IPS-18a (cell line): Measurements from ENCODE around the gene EZH2.

Source experiments
- H3K27ac ChIP-seq: one replicate; pipeline ENCODE4 v1.5.1; 2013; ENCODE audit warnings: low read length
- H3K27me3 ChIP-seq: one replicate; pipeline ENCODE4 v1.6.1; 2013; ENCODE audit warnings: mild to moderate bottlenecking, low read length; ENCODE audit not compliant: control insufficient read depth, insufficient read depth
- H3K36me3 ChIP-seq: one replicate; pipeline ENCODE4 v1.6.1; 2013; ENCODE audit warnings: low read depth, low read length; ENCODE audit not compliant: control insufficient read depth
- H3K4me1 ChIP-seq: one replicate; pipeline ENCODE4 v1.6.1; 2013; ENCODE audit warnings: low read depth, low read length; ENCODE audit not compliant: control insufficient read depth
- H3K4me3 ChIP-seq: one replicate; pipeline ENCODE4 v1.5.1; 2013; ENCODE audit warnings: low read length
- H3K9ac ChIP-seq: one replicate; pipeline ENCODE4 v1.6.1; 2013; ENCODE audit warnings: mild to moderate bottlenecking, low read length, moderate library complexity
- H3K9me3 ChIP-seq: one replicate; pipeline ENCODE4 v1.6.1; 2013; ENCODE audit warnings: low read depth, low read length; ENCODE audit not compliant: control insufficient read depth

The EZH2 gene

DNA sequence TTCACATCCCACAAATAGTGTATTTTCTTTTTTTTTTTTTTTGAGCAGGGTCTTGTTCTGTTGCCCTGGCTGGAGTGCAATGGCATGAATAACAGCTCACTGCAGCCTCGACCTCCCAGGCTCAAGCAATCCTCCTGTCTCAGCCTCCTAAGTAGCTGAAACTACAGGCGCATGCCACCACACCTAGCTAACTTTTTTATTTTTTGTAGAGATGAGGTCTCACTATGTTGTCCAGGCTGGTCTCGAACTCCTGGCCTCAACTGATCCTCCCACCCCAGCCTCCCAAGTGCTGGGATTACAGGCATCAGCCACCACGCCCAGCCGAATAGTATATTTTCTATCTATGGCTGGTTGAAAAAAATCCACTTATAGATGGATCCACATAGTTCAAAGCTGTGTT is 12.5 kb downstream of the EZH2 start:
- Histone ChIP-seq H3K36me3 (no peaks in the 10 kb centered on the region), H3K27me3 (no peaks in the 10 kb centered on the region), H3K4me3 (no peak overlapping the region), H3K4me1 (peaks cover 6% of the 10 kb centered on the region), H3K9ac (no peak overlapping the region), H3K27ac (no peak overlapping the region), H3K9me3 (no peaks in the 10 kb centered on the region)

DNA sequence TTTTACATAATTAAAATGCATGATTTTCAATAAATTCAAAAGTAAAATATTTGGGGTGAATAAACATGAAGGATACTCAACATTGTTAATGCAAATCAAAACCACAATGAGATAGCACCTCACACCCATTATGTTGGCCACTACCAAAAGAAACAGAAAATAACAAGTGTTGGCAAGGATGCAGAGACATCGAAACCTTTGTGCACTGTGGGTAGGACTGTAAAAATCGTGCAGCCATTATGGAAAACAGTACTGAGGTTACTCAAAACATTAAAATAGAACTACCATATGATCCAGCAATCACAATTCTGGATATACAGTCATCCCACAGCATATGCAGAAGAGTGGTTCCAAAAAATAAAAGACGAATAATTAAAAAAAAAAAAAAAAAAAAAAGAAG is 13.1 kb downstream of the EZH2 start:
- Histone ChIP-seq H3K27me3 (no peaks in the 10 kb centered on the region), H3K9me3 (no peaks in the 10 kb centered on the region), H3K9ac (no peak overlapping the region), H3K27ac (no peak overlapping the region), H3K4me3 (no peak overlapping the region), H3K36me3 (no peaks in the 10 kb centered on the region), H3K4me1 (peaks cover 6% of the 10 kb centered on the region)

DNA sequence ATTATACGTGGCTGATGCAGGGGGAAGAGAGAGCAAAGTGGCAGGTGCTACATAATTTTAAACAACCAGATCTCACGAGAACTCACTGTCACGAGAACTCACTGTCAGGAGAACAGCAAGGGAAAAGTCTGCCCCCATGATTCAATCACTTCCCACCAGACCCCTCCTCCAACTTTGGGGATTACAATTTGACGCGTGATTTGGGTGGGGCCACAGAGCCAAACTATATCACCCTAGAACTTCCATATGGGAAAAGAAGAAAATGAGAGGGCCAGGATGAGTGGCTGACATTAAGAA is 15.8 kb downstream of the EZH2 start:
- no peaks in the 10 kb centered on the region for H3K36me3 ChIP-seq
- H3K9ac ChIP-seq, result no peak overlapping the region
- H3K27me3 ChIP-seq, result no peaks in the 10 kb centered on the region
- no peak overlapping the region for H3K27ac ChIP-seq
- H3K9me3 ChIP-seq, result no peaks in the 10 kb centered on the region
- no peaks in the 10 kb centered on the region for H3K4me1 ChIP-seq
- H3K4me3 ChIP-seq, result no peak overlapping the region

DNA sequence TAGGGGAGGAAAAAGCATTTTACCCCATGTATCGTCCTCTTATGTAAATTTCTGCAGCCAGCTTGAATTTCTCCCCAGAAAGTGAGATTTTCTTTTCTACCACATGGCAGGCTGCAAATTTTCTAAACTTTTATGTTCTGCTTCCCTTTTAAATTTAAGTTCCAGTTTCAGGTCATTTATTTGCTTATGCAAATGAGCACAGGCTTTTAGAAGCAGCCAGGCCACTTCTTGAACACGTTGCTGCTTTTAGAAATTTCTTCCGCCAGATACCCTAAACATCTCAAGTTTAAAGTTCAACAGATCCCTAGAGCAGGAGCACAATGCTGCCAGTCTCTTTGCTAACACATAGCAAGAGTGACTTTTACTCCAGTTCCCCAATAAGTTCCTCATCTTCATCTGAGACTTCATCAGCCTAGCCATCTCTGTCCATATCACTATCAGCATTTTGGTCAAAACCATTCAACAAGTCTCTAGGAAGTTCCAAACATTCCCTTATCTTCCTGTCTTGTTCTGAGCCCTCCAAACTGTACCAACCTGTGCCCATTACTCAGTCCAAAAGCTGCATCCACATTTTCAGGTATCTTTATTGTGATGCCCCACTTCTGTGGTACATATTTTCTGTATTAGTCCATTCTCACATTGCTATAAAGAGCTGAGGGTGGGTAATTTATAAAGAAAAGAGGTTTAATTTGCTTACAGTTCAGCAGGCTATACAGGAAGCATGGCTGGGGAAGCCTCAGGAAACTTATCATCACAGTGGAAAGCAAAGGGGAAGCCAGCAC is 16.3 kb downstream of the EZH2 start:
- Histone ChIP-seq H3K4me1 (no peaks in the 10 kb centered on the region), H3K27me3 (no peaks in the 10 kb centered on the region), H3K9ac (no peak overlapping the region), H3K36me3 (no peaks in the 10 kb centered on the region), H3K27ac (no peak overlapping the region), H3K4me3 (no peak overlapping the region), H3K9me3 (no peaks in the 10 kb centered on the region)

DNA sequence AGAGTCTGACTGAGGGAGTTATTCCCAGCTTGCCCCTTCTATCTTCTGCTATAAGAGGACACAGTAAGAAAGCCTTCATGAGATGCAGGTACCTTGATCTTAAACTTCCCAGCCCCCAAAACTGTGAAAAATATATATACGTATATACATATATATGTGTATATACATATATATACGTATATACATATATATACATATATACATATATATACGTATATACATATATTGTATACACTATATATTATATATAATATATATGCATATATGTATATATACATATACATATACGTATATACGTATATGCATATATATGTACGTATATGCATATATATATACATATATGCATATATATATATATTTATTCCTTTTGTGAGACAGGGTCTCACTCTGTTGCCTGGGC is 17.7 kb downstream of the EZH2 start:
- Histone ChIP-seq H3K36me3 (no peaks in the 10 kb centered on the region), H3K27ac (no peak overlapping the region), H3K4me3 (no peak overlapping the region), H3K9me3 (no peaks in the 10 kb centered on the region), H3K4me1 (peaks cover 9% of the 10 kb centered on the region), H3K27me3 (no peaks in the 10 kb centered on the region), H3K9ac (no peak overlapping the region)

DNA sequence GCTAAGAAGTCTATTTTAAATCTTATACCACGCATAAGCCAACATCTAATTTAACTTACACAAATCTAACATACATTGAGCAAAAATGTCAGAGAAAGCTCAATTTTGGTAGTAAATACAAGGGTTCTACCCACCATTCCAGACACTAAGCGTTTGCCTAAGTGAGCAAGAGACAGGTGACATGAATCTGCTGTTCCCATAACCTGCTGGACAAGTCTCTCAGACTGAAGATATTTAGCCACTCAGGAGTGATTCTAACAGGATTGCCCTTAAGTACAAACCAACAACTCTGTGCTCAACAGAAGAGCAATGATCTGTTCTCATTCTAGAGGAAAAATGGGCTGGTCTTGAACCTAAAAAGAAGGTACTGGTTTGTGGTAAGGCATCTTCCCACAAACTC is 18.8 kb downstream of the EZH2 start:
- peaks cover 9% of the 10 kb centered on the region for H3K4me1 ChIP-seq
- H3K4me3 ChIP-seq, result no peak overlapping the region
- no peaks in the 10 kb centered on the region for H3K36me3 ChIP-seq
- H3K9ac ChIP-seq, result no peak overlapping the region
- no peaks in the 10 kb centered on the region for H3K9me3 ChIP-seq
- H3K27me3 ChIP-seq, result no peaks in the 10 kb centered on the region
- H3K27ac ChIP-seq, result no peak overlapping the region

DNA sequence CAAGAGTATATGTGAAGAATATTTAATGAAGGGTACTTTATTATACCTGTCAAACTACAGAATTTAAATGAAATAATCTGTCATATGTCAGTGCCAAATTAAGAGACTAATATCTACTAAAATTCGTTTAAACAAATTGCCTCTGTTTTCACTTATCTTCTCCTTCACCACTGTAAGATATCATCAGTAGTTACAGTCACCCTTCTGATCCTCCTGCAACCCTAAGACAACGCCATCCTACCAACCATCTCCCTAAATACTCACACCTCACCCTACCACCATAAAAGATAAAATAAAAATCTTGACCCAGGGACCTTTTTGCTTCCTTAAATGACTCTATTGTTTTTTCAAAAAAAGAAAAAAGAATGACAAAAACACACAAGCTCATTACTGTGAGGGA is 20.8 kb downstream of the EZH2 start:
- Histone ChIP-seq H3K36me3 (no peaks in the 10 kb centered on the region), H3K9me3 (no peaks in the 10 kb centered on the region), H3K4me3 (no peak overlapping the region), H3K27me3 (no peaks in the 10 kb centered on the region), H3K9ac (no peak overlapping the region), H3K27ac (no peak overlapping the region), H3K4me1 (peaks cover 9% of the 10 kb centered on the region)

DNA sequence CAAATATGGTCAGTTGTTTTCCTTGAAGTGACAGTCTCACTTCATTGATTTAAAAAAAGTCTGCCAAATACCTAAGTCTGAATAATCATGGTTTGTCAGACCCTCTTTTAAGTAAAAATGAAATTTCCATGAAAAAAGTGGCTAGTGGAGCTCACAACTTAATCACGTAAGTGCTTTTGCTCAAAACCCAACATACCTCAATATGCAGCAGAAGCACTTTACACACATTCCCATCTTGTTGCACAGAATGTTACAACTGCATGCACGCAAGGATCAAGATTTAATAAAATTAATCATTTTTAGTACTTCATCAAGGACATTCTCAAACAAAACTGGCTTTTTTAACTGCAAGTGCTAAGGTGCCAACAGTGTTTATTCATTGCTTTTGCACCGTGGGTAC is 21.6 kb downstream of the EZH2 start:
- H3K36me3 ChIP-seq, result no peaks in the 10 kb centered on the region
- H3K4me3 ChIP-seq, result no peak overlapping the region
- H3K27me3 ChIP-seq, result no peaks in the 10 kb centered on the region
- H3K4me1 ChIP-seq, result peaks cover 9% of the 10 kb centered on the region
- no peaks in the 10 kb centered on the region for H3K9me3 ChIP-seq
- H3K27ac ChIP-seq, result no peak overlapping the region
- no peak overlapping the region for H3K9ac ChIP-seq

DNA sequence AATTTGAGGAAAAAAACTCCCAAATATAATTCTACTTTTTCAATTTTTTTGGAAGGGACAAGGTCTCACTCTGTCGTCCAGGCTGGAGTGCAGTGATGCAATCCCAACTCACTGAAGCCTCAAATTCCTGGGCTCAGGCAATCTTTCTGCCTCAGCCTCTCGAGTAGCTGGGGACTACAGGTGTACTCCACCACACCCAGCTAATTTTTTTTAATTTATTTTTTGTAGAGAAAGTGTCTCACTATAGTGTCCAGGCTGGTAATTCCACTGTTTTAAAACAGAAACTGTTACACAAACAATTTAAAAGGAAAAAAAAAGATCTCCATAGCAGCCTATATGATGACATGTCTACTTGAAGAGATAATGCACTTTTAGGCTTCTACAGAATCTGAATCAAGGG is 25.6 kb downstream of the EZH2 start:
- Histone ChIP-seq H3K4me3 (no peak overlapping the region), H3K36me3 (no peaks in the 10 kb centered on the region), H3K4me1 (peaks cover 9% of the 10 kb centered on the region), H3K9me3 (no peaks in the 10 kb centered on the region), H3K27me3 (no peaks in the 10 kb centered on the region), H3K27ac (no peak overlapping the region), H3K9ac (no peak overlapping the region)

DNA sequence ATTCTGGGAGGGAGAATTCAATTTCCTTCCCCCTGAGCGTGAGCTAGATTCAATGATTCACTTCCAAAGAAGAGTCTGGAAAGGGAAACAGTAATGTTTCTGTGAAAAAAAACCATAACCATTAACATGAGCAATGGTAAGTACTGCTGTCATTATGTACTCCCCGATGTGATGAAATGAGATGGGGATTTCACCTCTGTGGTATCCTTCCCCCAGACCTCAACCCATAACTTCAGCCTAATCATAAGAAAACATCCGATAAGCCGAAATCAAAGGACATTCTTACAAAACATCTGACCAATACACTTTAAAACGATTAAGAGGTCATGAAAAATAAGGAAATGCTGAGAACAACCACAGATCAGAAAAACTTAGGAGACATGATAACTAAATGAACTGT is 27.2 kb downstream of the EZH2 start:
- Histone ChIP-seq H3K27me3 (no peaks in the 10 kb centered on the region), H3K36me3 (no peaks in the 10 kb centered on the region), H3K4me3 (no peak overlapping the region), H3K9ac (no peak overlapping the region), H3K9me3 (no peaks in the 10 kb centered on the region), H3K27ac (no peak overlapping the region), H3K4me1 (peaks cover 1% of the 10 kb centered on the region)

DNA sequence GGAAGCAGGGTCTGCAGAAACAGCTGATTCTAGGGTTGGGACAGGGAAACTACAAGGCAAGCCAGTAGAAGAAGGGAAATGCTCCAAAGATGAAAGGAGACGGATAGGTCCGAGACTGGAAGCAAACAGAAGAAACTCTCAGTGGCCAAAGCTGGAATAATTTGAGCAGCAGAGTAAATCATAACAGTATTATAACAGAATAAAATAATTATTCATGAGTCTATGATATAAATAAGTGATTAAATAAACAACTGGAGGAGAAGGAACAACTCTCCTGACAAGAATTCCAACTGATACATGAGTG is 27.6 kb downstream of the EZH2 start:
- Histone ChIP-seq H3K4me1 (peaks cover under 1% of the 10 kb centered on the region), H3K4me3 (no peak overlapping the region), H3K36me3 (no peaks in the 10 kb centered on the region), H3K27ac (no peak overlapping the region), H3K27me3 (no peaks in the 10 kb centered on the region), H3K9me3 (no peaks in the 10 kb centered on the region), H3K9ac (no peak overlapping the region)

DNA sequence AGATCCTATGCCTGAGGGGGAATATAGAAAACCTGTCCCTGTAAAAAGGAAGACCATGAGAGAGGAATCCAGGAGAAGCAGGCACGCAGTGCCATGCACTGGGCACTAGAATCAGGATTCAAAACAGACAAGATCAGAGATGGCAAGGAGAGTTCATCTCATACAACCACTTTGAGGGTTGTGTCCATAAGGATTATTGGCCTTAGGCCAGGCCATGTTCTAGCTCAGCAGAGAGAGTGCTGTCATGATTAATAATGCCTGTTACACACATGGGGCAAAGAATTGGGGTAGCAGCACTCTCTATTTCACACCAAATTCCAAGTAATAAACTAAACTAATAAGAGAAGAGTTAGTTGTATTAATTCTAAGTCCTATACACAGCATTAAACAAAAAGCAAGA is 29.1 kb downstream of the EZH2 start:
- Histone ChIP-seq H3K9ac (no peak overlapping the region), H3K4me3 (no peak overlapping the region), H3K27me3 (no peaks in the 10 kb centered on the region), H3K9me3 (no peaks in the 10 kb centered on the region), H3K27ac (no peak overlapping the region), H3K36me3 (no peaks in the 10 kb centered on the region), H3K4me1 (peaks cover 13% of the 10 kb centered on the region)
